Stomach (tissue), 4 donors: ENCODE results near the gene IQGAP3.

Experiments
- EP300 ChIP-seq: sonication (generic); formaldehyde crosslinking; IDR thresholded peaks from one replicate; pipeline ENCODE4 v1.6.1; 2017; ENCODE audit warnings: antibody characterized with exemption
- POLR2A ChIP-seq, 4 donors: fragments of 450-650 bp; IDR thresholded peaks; one replicate each; pipeline ENCODE4 v1.6.1; 2016; ENCODE audit warnings: antibody characterized with exemption in 4 of 4, control low read depth in 2 of 4, mild to moderate bottlenecking in 1 of 4, moderate library complexity in 1 of 4
- POLR2AphosphoS5 ChIP-seq, 3 donors: sonication (generic); formaldehyde crosslinking; IDR thresholded peaks; one replicate each; pipeline ENCODE4 v1.6.1; 2016; ENCODE audit warnings: antibody characterized with exemption in 3 of 3
- TF ChIP-seq, protein P1 (sequence below), 7 experiments: fragments of 450-650 bp in 4 of 7; fragments of 200-600 bp in 3 of 7; sonication (generic) in 3 of 7; IDR thresholded peaks; one replicate each; pipeline ENCODE4 v1.5.1; 2016 to 2019; ENCODE audit warnings: antibody characterized with exemption in 7 of 7, control low read depth in 2 of 7, mild to moderate bottlenecking in 1 of 7

DNA sequence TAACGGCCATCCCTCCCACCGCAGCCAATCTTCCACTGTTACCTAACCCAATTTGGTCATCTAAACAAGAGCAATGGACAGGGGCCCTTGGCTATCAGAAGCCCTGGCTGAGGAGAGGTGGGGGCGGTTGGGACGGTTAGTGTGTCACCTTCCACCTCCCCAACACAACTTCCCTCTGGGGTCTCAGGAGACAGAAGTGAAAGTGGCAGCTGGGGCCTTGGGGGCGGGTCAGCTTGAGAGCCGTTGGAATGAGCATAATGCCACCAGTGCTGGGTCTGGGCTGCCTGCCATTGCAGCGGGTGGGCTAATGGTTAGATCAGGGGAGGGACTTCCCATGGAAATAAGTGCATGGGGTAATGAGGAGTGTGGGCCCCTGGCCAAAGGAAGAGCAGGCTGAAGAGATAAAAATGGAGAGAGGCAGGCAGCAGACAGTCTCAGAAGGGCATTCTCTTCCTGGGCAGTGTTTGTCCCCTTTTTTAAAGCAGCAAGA, 79.7 kb downstream of the IQGAP3 start:
- TF ChIP-seq, protein P1, sequence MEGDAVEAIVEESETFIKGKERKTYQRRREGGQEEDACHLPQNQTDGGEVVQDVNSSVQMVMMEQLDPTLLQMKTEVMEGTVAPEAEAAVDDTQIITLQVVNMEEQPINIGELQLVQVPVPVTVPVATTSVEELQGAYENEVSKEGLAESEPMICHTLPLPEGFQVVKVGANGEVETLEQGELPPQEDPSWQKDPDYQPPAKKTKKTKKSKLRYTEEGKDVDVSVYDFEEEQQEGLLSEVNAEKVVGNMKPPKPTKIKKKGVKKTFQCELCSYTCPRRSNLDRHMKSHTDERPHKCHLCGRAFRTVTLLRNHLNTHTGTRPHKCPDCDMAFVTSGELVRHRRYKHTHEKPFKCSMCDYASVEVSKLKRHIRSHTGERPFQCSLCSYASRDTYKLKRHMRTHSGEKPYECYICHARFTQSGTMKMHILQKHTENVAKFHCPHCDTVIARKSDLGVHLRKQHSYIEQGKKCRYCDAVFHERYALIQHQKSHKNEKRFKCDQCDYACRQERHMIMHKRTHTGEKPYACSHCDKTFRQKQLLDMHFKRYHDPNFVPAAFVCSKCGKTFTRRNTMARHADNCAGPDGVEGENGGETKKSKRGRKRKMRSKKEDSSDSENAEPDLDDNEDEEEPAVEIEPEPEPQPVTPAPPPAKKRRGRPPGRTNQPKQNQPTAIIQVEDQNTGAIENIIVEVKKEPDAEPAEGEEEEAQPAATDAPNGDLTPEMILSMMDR (IDR thresholded peaks at IDR 0.05) = no peak
- TF ChIP-seq EP300 = no peak
- no peak for TF ChIP-seq POLR2AphosphoS5 (IDR thresholded peaks at IDR 0.05)
- TF ChIP-seq POLR2A (IDR thresholded peaks at IDR 0.05) = no peak
